Stimulated activated CD8-positive, alpha-beta memory T cell treated with anti-CD3 and anti-CD28 coated beads, Interleukin-2, amount 100 ng/mL, for 1 hour (primary cell): ENCODE measurements around the gene ITLN1.

Experiments used
- DNase-seq, 2 donors: peaks; one replicate each; pipeline ENCODE4 v3.0.0-alpha.2; 2020; ENCODE audit warnings: low read depth in 2 of 2

The ITLN1 gene

GRCh38 chr1:160858097-160858496, 26.9 kb downstream of the ITLN1 start:
- DNase-seq: no peak

- no peak for DNase-seq
Measured at GRCh38 chr1:160855181-160855981, 29.6 kb downstream of the ITLN1 start.

GRCh38 chr1:160853754-160854153, 31.2 kb downstream of the ITLN1 start:
- DNase-seq: no peak

GRCh38 chr1:160853014-160853413, 32.0 kb downstream of the ITLN1 start:
- DNase-seq: no peak

- no peak for DNase-seq
Measured at GRCh38 chr1:160850993-160851392, 34.0 kb downstream of the ITLN1 start.

GRCh38 chr1:160850541-160850940, 34.4 kb downstream of the ITLN1 start:
- no peak for DNase-seq

- DNase-seq: no peak
Measured at GRCh38 chr1:160846281-160846680, 38.7 kb downstream of the ITLN1 start.

GRCh38 chr1:160844447-160845232, 40.3 kb downstream of the ITLN1 start:
- no peak for DNase-seq

GRCh38 chr1:160841079-160841478, 43.9 kb downstream of the ITLN1 start:
- DNase-seq: no peak

- no peak for DNase-seq
Measured at GRCh38 chr1:160839746-160840145, 45.2 kb downstream of the ITLN1 start.

GRCh38 chr1:160838888-160839287, 46.1 kb downstream of the ITLN1 start:
- DNase-seq: no peak

- peak; percentile 73 for DNase-seq
Measured at GRCh38 chr1:160837558-160838205, 47.3 kb downstream of the ITLN1 start.

- DNase-seq: no peak
Measured at GRCh38 chr1:160836981-160837557, 47.9 kb downstream of the ITLN1 start.

- no peak for DNase-seq
Measured at GRCh38 chr1:160836561-160836960, 48.4 kb downstream of the ITLN1 start.

- no peak for DNase-seq
Measured at GRCh38 chr1:160835751-160836150, 49.2 kb downstream of the ITLN1 start.

GRCh38 chr1:160834945-160835565, 49.9 kb downstream of the ITLN1 start:
- DNase-seq: peak in 1 of 2 donors; percentile 18

- peak; percentile 54 to 68 for DNase-seq
Measured at GRCh38 chr1:160830321-160831153, 54.4 kb downstream of the ITLN1 start.

- DNase-seq: no peak
Measured at GRCh38 chr1:160829766-160830165, 55.2 kb downstream of the ITLN1 start.

- no peak for DNase-seq
Measured at GRCh38 chr1:160827418-160827817, 57.6 kb downstream of the ITLN1 start.

GRCh38 chr1:160826546-160826945, 58.4 kb downstream of the ITLN1 start:
- DNase-seq: no peak
